Aorta (tissue), 5 donors: ENCODE results near the gene C10orf67. TPM values are rescaled to one million over a fixed set of nuclear protein-coding genes. Genes with fewer than 3 reads are reported as not detected.

Source experiments
- ATAC-seq: fragments of 200-7000 bp; cut with Tn5 transposase; one replicate; pipeline ENCODE4 v1.9.1; 2022; ENCODE audit warnings: moderate library complexity; ENCODE audit not compliant: low FRiP score
- DNase-seq, 2 donors: peaks; one replicate each; pipeline ENCODE4 v3.0.0-alpha.2; 2020
- H3K27ac ChIP-seq, 2 donors: one replicate each; pipeline ENCODE4 v1.5.1; 2013; ENCODE audit warnings: low read length in 2 of 2, mild to moderate bottlenecking in 2 of 2, moderate library complexity in 2 of 2, control low read depth in 1 of 2, inconsistent platforms in 1 of 2, low read depth in 1 of 2
- H3K27me3 ChIP-seq, 2 donors: one replicate each; pipeline ENCODE4 v1.6.1; 2013; ENCODE audit warnings: control low read depth in 1 of 2, low read length in 1 of 2, mild to moderate bottlenecking in 1 of 2, moderate library complexity in 1 of 2; ENCODE audit not compliant: insufficient read depth in 2 of 2, control insufficient read depth in 1 of 2
- H3K36me3 ChIP-seq, 2 donors: one replicate each; pipeline ENCODE4 v1.6.1; 2013; ENCODE audit warnings: control low read depth in 1 of 2, low read length in 1 of 2, mild to moderate bottlenecking in 1 of 2; ENCODE audit not compliant: insufficient read depth in 2 of 2, control insufficient read depth in 1 of 2
- H3K4me1 ChIP-seq, 2 donors: one replicate each; pipeline ENCODE4 v1.6.1; 2013; ENCODE audit warnings: low read length in 2 of 2, control low read depth in 1 of 2, mild to moderate bottlenecking in 1 of 2, moderate library complexity in 1 of 2; ENCODE audit not compliant: insufficient read depth in 2 of 2, control insufficient read depth in 1 of 2
- H3K4me3 ChIP-seq, 2 donors: one replicate each; pipeline ENCODE4 v1.5.1; 2013; ENCODE audit warnings: low read length in 2 of 2, control low read depth in 1 of 2, mild to moderate bottlenecking in 1 of 2
- H3K9me3 ChIP-seq: one replicate; pipeline ENCODE4 v1.6.1; 2013; ENCODE audit warnings: mild to moderate bottlenecking, low read length; ENCODE audit not compliant: control insufficient read depth
- WGBS, 2 donors: extraction: QIAGEN DNeasy Blood & Tissue Kit; methylation state at CpG; one replicate each; pipeline ENCODE4 v1.1.7; 2013; 5-methylcytosine and 5-hydroxymethylcytosine counted together
- intact Hi-C, 2 donors: fragments of 100-400 bp; cut with DNase I; formaldehyde crosslinking; loops; one replicate each; pipeline versions ENCODE4 v1.14.2 to v1.15.0; 2022
- polyA plus RNA-seq, 2 donors: library from polyadenylated mRNA; stranded (reverse); fragments of 200-250 nt; gene quantifications; one replicate each; pipeline ENCODE4 v1.2.3, GENCODE V29; 2013
- total RNA-seq, 2 donors: library from RNA; stranded (reverse); fragmentation: NEBNext Ultra II Directional; extraction: Animal tissue kit (Norgen Biotek cat#: 25700); gene quantifications; one replicate each; pipeline ENCODE4 v1.2.1, GENCODE V29; 2021
- donor health status: healthy with polysubstance abuse.
- donor health status: Bipolar disorder and iron deficiency.
- donor health status: DM: no; HTN: no; CAD: no.
- donor health status: DM: no; HTN: no; CAD: no.
- donor health status: DM: yes; HTN: yes; CAD: no.

C10orf67 gene
- total and polyA plus RNA-seq, 4 donors: not detected

GRCh38 chr10:23202779-23203178, 141.8 kb downstream of the C10orf67 start:
- Histone ChIP-seq H3K27me3 (no peaks in the 10 kb centered on the region), H3K27ac (no peak overlapping the region), H3K4me1 (no peaks in the 10 kb centered on the region), H3K9me3 (no peaks in the 10 kb centered on the region), H3K36me3 (no peaks in the 10 kb centered on the region), H3K4me3 (no peak overlapping the region)
- intact Hi-C loops: no loop called here
- DNase-seq (no peak), ATAC-seq (no peak)
- WGBS, 2 donors: 2 to 3% methylated on average over 3 of the region's 3 CpGs

DNA sequence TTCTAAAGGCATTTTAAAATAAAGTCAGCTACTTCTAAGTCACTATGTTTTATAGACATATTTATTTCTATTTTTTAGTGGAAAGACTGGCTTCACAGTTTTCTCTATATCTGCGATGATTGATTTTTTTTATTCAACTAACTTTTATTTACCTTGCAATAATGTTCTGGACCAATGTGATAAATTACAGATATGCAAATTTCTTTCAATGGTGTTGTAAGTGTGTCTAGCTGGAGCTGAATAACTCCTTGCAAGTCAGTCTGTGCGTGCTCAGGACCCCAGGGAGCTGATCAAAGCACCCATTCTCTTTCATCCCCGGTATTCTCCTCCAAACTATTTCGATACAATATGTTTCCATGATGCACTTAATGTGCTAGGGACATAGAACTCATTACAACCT, 142.8 kb downstream of the C10orf67 start:
- WGBS, 2 donors: 4 to 11% methylated on average over 4 of the region's 4 CpGs
- Histone ChIP-seq H3K9me3 (no peaks in the 10 kb centered on the region), H3K27ac (no peak overlapping the region), H3K4me1 (no peaks in the 10 kb centered on the region), H3K27me3 (no peaks in the 10 kb centered on the region), H3K36me3 (no peaks in the 10 kb centered on the region), H3K4me3 (no peak overlapping the region)
- ATAC-seq: no peak
- intact Hi-C loops: no loop called here
- no peak for DNase-seq

DNA sequence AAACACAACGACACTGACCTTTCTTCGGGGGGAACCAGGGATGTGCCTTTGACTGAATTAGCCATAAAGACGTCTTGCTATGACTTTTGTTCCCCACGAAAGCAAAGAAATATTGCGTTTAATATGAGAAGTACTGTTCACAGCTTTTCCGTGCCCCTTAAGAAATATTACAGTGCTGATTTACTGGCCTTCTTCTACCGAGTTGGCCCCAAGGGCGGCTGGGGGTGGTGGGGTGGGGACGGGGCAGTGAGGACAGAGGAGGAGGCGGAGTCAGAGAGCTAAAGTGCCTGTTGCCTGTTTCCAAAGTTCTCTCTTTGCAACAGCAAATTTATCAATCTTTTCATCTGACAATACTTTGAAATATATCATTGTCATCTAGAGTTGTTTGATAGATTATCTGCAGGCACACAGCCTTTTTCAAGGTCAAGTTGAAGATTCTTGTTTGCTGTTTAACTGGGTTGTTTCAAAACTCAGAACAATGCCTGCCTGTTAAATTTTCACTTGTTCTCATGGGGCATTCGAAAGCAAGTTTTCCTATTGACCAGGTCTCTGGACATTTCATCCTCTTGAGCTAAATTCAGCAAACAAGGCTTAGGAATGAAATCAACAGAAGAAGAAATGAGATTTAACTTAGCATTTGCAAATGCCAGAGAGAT, 143.5 kb downstream of the C10orf67 start:
- no peaks in the 10 kb centered on the region for H3K27me3 ChIP-seq
- ATAC-seq (no peak), DNase-seq (no peak)
- no peaks in the 10 kb centered on the region for H3K36me3 ChIP-seq
- WGBS, 2 donors: 2 to 3% methylated on average over 11 of the region's 11 CpGs
- H3K4me3 ChIP-seq: no peak overlapping the region
- H3K9me3 ChIP-seq: no peaks in the 10 kb centered on the region
- no peaks in the 10 kb centered on the region for H3K4me1 ChIP-seq
- intact Hi-C loops: no loop called here
- H3K27ac ChIP-seq: no peak overlapping the region

DNA sequence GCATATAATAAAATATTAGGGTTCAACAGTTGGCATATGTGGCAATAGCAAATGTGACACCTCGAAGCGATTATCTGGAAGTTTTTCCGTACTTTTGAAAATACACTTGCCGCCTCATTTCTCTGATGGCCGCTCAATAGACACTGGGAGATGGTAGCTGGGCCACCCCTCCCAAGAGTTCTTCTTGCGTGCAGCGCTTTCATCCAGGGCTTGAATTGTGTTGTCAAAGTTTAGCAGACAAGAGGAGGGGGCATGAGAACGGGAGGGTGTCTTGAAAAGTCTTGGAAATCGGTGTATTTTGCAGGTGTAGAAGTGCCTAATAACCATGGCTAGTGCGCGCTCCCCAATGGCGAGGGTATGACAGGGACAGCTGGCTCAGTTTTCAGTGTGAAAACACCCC, 144.0 kb downstream of the C10orf67 start:
- no peaks in the 10 kb centered on the region for H3K4me1 ChIP-seq
- no peaks in the 10 kb centered on the region for H3K36me3 ChIP-seq
- no peak overlapping the region for H3K27ac ChIP-seq
- no peak for ATAC-seq
- H3K9me3 ChIP-seq: no peaks in the 10 kb centered on the region
- H3K4me3 ChIP-seq: no peak overlapping the region
- intact Hi-C loops: no loop called here
- WGBS, 2 donors: 4 to 5% methylated on average over 12 of the region's 12 CpGs
- DNase-seq: no peak
- H3K27me3 ChIP-seq: no peaks in the 10 kb centered on the region

- Histone ChIP-seq H3K9me3 (no peaks in the 10 kb centered on the region), H3K4me1 (no peaks in the 10 kb centered on the region), H3K27me3 (no peaks in the 10 kb centered on the region), H3K4me3 (no peak overlapping the region), H3K36me3 (no peaks in the 10 kb centered on the region), H3K27ac (no peak overlapping the region)
- peak in 1 of 2 donors; percentile 69 for DNase-seq
- intact Hi-C loops: no loop called here
- no peak for ATAC-seq
- WGBS, 2 donors: 2% methylated on average over 30 of the region's 30 CpGs
Measured at GRCh38 chr10:23199768-23200511, 144.7 kb downstream of the C10orf67 start.

GRCh38 chr10:23198940-23199767, 145.4 kb downstream of the C10orf67 start:
- Histone ChIP-seq H3K27ac (no peak overlapping the region), H3K36me3 (no peaks in the 10 kb centered on the region), H3K27me3 (no peaks in the 10 kb centered on the region), H3K4me1 (no peaks in the 10 kb centered on the region), H3K9me3 (no peaks in the 10 kb centered on the region), H3K4me3 (no peak overlapping the region)
- ATAC-seq: no peak
- peak in 1 of 2 donors; percentile 69 for DNase-seq
- intact Hi-C loops: no loop called here
- WGBS, 2 donors: 1% methylated on average over 60 of the region's 60 CpGs

- Histone ChIP-seq H3K4me3 (no peak overlapping the region), H3K4me1 (no peaks in the 10 kb centered on the region), H3K27ac (no peak overlapping the region), H3K36me3 (no peaks in the 10 kb centered on the region), H3K9me3 (no peaks in the 10 kb centered on the region), H3K27me3 (no peaks in the 10 kb centered on the region)
- WGBS, 2 donors: 1 to 3% methylated on average over 13 of the region's 13 CpGs
- DNase-seq (no peak), ATAC-seq (no peak)
- intact Hi-C loops: no loop called here
Measured at GRCh38 chr10:23198610-23198939, 146.0 kb downstream of the C10orf67 start.

DNA sequence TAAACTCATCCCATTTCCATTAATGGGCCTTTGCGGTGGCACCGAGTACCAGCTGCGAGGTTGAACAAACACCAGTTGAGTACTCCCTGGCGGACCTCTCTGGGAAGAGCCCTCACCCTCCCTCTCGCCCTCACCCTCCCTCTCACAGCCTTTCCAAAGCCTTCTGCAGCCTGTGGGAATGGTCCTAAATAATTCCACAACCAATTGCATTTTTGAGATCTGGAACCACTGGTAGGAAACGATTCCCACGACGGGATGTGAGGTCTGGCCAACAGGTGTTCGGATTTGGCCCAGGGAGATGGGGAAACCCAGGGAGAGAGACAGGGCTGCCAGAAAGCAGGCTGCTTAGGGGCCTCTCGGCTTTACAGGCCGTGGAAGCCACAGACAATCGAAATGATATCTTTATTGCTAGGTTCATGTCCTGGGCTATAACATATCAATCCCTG, 147.2 kb downstream of the C10orf67 start:
- Histone ChIP-seq H3K36me3 (no peaks in the 10 kb centered on the region), H3K4me3 (no peak overlapping the region), H3K27me3 (no peaks in the 10 kb centered on the region), H3K9me3 (no peaks in the 10 kb centered on the region), H3K4me1 (no peaks in the 10 kb centered on the region), H3K27ac (no peak overlapping the region)
- DNase-seq (no peak), ATAC-seq (no peak)
- 1 to 4% methylated on average over 12 of the region's 12 CpGs for WGBS, 2 donors
- intact Hi-C loops: no loop called here
